Measurements from ENCODE around the gene IGF2. TPM values are rescaled to one million over a fixed set of nuclear protein-coding genes. Genes with fewer than 3 reads are reported as not detected.

The IGF2 gene
- polyA plus RNA-seq, 1 experiment, result 16.6 TPM

DNA sequence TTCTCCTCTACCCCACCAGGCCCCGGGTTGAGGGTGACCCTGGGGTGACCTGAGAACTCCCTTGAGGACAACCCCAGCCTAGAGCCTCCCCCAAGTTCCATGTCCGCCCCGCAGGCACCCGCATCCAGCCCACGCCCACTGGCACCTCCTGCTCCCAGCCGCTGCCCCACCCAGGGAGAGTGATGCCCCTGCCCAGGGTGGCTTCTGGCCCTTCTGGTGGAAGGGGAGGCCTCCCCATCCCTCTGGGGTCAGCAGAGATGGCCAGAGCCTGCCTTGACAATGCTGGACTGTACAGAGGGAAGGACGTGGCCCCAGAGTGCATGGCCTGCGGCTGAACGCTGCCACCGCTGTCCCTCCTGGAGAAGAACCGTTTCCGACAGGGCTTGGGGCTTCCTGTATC lies 33.5 kb upstream of the IGF2 start:
- TF ChIP-seq, protein P1, sequence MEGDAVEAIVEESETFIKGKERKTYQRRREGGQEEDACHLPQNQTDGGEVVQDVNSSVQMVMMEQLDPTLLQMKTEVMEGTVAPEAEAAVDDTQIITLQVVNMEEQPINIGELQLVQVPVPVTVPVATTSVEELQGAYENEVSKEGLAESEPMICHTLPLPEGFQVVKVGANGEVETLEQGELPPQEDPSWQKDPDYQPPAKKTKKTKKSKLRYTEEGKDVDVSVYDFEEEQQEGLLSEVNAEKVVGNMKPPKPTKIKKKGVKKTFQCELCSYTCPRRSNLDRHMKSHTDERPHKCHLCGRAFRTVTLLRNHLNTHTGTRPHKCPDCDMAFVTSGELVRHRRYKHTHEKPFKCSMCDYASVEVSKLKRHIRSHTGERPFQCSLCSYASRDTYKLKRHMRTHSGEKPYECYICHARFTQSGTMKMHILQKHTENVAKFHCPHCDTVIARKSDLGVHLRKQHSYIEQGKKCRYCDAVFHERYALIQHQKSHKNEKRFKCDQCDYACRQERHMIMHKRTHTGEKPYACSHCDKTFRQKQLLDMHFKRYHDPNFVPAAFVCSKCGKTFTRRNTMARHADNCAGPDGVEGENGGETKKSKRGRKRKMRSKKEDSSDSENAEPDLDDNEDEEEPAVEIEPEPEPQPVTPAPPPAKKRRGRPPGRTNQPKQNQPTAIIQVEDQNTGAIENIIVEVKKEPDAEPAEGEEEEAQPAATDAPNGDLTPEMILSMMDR (IDR thresholded peaks at IDR 0.05; ENCODE audit: low read depth, low read length), result no peak
- ChIA-PET CTCF (no interaction called here), POLR2A (no interaction called here)
- no peak overlapping the region for H3K4me3 ChIP-seq (ENCODE audit: low read depth, low read length)
- peaks cover 10% of the 10 kb centered on the region for H3K27me3 ChIP-seq (ENCODE audit: control insufficient read depth, insufficient read depth, low read length)
- H3K27ac ChIP-seq (ENCODE audit: low read depth, low read length), result no peak overlapping the region
- no peak for DNase-seq (ENCODE audit: low read depth, low spot score)
- H3K9me3 ChIP-seq (ENCODE audit: control insufficient read depth, insufficient read depth, low read length), result no peaks in the 10 kb centered on the region; the same call in 1 of the 2 replicates

DNA sequence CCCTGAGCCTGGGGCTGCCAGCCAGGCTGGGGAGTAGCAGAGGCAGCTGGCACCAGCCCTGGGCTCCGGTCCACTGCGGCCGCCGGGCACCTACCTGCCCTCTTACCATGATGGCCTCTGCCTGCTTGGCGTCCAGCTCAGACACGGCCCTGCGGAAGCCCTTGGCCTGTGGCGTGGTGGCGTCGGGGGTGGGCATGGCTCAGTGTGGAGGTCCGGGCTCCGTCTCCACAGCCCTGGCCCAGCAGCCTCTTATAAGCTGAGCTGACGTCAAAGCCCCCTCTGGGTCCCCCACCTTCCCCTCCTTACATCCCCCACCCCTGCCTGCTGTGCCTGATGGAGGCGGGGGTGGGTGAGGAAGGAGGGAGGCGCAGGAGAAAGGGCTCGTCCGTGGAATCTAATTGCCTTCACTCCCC lies 32.4 kb upstream of the IGF2 start, which contains the start of gene TH:
TH (minus strand) TSS at position 225 of the 413 bp plus-strand sequence; CDS start at position 196, 29 bp downstream.
- H3K27ac ChIP-seq (ENCODE audit: low read depth, low read length), result no peak within 1 kb of the TSS
- TF ChIP-seq, protein P1 (IDR thresholded peaks at IDR 0.05; ENCODE audit: low read depth, low read length), result no peak
- no peak within 1 kb of the TSS for H3K4me3 ChIP-seq (ENCODE audit: low read depth, low read length)
- ChIA-PET CTCF (no interaction called here), POLR2A (no interaction called here)
- H3K27me3 ChIP-seq (ENCODE audit: control insufficient read depth, insufficient read depth, low read length), result peaks cover 17% of the 10 kb centered on the region
- no peaks in the 10 kb centered on the region; the same call in 1 of the 2 replicates for H3K9me3 ChIP-seq (ENCODE audit: control insufficient read depth, insufficient read depth, low read length)
- no peak for DNase-seq (ENCODE audit: low read depth, low spot score)

- ChIA-PET POLR2A (no interaction called here), CTCF (interaction anchor here (1.4 kb wide), 2 partner anchors 517 kb away, joined by 3 read pairs; no protein-coding TSS in a partner anchor)
- no peak overlapping the region for H3K4me3 ChIP-seq (ENCODE audit: low read depth, low read length)
- DNase-seq (ENCODE audit: low read depth, low spot score), result no peak
- TF ChIP-seq, protein P1 (IDR thresholded peaks at IDR 0.05; ENCODE audit: low read depth, low read length), result no peak
- H3K27me3 ChIP-seq (ENCODE audit: control insufficient read depth, insufficient read depth, low read length), result peaks cover 17% of the 10 kb centered on the region
- no peak overlapping the region for H3K27ac ChIP-seq (ENCODE audit: low read depth, low read length)
- H3K9me3 ChIP-seq (ENCODE audit: control insufficient read depth, insufficient read depth, low read length), result no peaks in the 10 kb centered on the region; the same call in 1 of the 2 replicates
These were observed 30.7 kb upstream of the IGF2 start for GRCh38 chr11:2169626-2170570.

- Histone ChIP-seq H3K27ac (ENCODE audit: low read depth, low read length) (no peak overlapping the region), H3K4me3 (ENCODE audit: low read depth, low read length) (no peak overlapping the region), H3K9me3 (ENCODE audit: control insufficient read depth, insufficient read depth, low read length) (no peaks in the 10 kb centered on the region; the same call in 1 of the 2 replicates), H3K27me3 (ENCODE audit: control insufficient read depth, insufficient read depth, low read length) (peaks cover 17% of the 10 kb centered on the region)
- TF ChIP-seq, protein P1 (IDR thresholded peaks at IDR 0.05; ENCODE audit: low read depth, low read length), result no peak
- no peak for DNase-seq (ENCODE audit: low read depth, low spot score)
- POLR2A ChIA-PET, result no interaction called here
- CTCF ChIA-PET, result interaction anchor here (0.7 to 1.4 kb wide), 3 partner anchors 362 to 516 kb away, joined by 3 to 8 read pairs (median 3); no protein-coding TSS in a partner anchor
These were observed 29.8 kb upstream of the IGF2 start for GRCh38 chr11:2169005-2169378.

All from AG04450 (cell line).